Fibroblast of skin of right quadriceps (primary cell): ENCODE results near the gene PDXK.

ENCODE experiments used
- DNase-seq: peaks from one replicate; pipeline ENCODE4 v3.0.0-alpha.2; 2013

PDXK gene

DNA sequence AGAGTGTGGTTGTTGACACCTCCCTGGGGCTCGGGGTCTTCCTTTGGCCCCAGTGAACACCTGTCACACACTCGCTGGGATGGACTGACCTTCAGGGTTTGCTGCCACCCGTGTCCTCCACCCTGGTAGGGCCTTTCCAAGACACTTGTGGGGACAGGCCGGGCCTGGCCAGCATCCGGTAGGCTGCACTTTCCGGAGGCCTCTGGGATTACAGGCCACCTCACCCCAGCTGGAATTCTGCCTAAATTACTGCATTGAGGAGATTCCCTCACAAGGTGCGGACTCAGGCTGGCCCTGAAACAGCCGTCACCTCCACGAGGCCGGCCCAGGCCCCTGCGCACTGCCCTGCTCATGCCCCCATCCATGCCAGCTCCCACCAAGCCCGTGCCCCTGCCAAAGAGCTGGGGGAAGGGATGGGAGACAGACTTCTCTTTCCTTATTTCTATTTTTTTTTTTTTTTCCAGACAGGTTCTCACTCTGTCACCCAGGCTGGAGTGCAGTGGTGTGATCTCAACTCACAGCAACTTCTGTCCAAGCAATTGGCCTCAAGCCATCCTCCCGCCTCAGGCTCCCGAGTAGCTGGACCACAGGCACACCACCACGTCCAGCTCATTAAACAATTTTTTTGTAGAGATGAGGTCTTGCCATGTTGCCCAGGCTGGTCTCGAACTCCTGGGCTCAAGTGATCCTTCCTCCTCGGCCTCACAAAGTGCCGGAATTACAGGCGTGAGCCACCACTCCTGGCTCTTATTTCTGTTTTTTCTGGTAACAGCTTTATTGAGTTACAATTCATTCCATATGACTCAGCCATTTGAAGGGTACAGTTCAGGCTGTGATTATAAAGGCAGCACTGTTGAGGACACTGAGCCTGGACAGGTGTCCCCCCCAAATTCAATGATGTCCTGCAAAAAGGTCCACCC, 45.9 kb downstream of the PDXK start:
- peak; percentile 22 for DNase-seq

DNA sequence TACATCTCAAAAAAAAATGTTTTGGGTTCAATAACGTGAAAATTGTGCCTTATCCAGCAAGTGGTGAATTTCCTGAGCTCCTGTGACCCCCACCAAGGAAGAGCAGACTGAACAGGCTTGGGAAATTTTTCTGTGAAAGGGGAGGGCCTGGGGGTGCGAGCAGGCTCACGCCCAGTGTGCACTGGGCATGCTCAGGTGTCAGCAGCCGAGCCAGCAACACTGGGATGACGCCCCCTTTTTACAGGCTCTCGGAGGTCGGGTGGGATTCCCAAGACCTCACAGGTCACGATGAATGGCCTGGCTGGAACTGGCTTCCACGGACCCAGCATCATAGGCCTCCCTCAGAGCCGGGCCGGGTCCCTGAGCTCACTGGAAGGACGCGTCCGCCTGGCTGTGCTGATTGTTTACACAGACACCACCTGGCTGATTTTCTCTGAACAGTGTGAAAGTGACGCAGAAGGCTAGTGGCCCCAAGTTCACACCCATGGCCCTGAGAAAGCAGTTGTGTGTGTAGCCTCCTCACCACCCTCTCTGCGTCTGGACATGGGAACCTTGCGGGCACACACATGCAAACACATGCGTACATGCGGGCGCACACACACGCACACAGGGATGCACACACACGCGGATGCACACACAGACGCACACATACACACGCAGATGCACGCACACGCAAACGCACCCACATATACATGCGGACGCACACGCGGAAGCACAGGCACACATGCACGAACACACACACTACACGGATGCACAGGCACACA, 48.0 kb downstream of the PDXK start:
- no peak for DNase-seq

DNA sequence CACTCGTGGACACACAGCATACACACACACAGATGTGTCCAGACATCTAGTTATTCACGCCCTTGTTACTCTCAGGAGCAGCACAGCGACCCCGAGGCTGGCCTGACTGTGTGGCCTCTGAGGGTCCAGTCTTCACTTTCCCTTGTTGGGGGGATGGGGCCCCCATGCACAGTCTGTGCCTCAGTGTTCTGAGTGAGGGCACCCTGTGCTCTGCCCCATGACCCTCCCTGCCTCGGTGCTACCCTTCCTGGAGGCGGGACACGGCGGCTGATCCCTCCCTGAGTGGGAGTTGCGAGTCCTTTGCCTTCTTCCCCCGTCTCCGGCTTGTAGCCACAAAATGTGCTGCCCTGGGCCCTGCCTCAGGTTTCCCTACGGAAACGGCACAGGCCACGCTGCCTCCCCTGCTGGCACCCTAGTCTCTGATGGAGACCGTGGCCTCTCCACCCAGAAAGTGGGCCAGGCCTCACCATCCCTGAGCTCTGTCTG, 48.6 kb downstream of the PDXK start:
- no peak for DNase-seq

DNA sequence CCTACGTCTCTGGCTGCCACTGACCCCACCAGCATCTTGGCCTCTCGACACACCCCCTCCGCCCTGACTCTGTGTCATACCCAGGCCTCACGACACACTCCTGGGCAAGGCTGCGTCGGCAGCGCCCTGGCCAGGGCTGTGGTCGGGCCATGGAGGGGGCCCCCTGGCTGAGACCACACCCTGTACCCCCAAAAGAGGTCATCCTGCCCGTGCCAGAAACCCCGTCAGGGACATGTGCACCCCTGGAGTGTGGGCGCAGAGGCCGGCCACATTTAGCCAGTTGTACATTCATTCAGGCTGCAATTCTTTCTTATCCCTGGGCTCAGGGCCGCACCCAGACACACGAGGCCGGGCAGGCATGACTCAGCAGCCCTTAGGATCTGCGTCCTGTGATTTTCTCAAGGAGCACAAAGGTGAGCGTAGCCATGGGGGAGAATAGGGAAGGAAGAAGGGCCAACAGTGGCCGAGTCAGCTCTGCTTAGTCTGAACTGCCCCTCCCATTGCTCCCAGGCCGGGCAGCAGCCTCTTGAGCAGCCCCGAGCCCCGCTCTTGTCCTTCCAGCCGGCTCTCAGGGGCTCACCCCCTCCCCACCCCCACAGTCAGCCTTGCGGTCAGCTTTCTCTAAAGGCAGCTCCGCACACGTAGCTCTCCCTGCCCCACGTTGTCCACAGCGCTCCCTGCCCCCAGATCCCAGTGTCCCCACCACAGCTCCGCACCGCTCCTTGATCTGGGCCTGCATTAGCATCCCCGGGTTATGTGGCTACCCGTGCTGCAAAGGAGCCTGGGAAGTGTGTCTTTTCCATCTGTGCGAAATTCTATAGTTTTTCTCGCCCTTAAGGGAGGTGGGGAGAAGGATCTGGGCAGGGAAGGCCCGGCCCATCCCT, 49.3 kb downstream of the PDXK start:
- peak; percentile 70 for DNase-seq

DNA sequence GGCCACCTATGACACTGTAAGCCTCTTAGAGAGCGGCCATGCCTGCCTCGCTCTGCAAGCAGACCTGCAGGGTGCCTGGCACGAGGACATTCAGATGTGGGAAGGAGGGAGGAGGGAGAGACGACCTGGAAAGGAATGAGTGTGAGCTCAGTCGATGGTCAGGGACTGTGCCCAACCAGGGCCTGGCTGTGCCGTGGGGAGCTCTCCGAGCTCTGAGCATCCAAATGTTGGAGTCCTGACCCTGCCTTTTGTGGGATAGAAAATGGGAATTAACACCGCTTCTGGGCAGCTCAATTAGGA, 49.9 kb downstream of the PDXK start:
- no peak for DNase-seq

DNA sequence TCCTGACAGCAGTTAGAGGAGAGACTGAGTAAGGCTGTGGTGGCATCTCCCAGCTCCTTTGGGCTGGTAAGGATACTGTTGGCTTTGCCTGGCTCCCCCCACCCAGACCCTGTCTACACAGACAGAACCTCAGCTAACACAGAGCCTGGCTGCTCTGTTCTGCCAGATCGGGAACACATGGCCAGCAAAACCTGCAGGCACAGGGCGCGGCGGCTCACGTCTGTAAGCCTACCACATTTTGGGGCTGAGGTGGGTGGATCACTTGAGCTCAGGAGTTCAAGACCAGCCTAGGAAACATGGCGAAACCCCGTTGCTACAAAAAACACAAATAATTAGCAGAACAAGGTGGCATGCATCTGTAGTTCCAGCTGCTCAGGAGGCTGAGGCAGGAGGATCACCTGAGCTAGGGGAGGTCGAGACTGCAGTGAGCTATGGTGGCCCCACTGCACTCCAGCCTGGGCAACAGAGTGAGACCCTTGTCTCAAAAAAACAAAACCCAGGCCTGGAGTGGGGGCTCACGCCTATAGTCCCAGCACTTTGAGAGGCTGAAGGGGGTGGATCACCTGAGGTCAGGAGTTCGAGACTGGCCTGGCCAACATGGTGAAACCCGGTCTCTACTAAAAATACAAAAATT, 50.5 kb downstream of the PDXK start:
- no peak for DNase-seq

DNA sequence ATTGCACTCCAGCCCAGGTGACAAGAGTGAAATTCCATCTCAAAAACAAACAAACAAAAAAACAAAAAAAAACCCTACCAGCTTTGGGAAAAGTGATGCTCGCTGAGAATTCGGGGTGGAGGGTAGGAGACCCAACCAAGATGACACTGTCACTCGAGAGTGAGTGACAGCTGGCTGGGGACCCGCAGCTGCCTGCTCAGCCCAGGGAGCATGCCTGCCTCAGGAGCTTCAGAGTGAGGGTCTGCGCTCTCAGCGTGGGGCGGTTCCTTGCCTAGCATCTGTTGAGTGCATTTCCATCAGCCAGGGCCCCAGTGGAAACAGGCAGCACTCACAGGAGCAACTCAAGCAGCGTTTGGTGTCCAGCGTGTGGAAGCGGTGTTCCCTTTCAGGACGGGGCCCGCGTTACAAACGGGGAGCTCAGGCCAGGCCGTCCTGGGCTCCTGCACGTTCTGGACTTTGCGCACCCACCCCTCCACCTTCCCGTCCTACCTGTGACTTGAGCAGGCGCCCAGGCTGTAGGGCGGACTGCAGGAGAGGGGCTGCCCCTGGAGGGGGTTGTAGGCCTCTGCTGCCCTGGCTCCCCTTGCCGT, 51.2 kb downstream of the PDXK start:
- no peak for DNase-seq

DNA sequence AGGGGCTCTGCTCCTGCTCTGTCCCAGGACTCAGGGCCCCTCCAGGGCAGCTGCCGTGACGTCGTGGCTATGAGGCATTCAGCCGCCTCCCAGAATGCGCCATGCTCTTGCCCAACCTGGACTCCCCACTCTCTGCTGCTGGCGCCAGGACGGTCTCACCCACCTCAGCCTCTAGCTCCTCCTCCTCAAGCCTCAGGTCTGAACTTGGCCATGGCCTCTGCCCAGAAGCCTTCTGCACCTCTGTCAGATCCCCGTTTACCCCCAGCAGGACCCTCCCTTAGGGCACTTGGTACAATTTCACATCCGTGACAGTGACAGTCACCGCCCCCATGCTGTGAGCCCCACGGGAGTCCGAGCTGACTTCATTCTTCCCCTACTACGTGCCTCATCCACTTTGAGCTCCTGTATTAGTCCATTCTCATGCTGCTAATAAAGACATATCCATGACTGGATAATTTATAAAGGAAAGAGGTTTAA, 52.3 kb downstream of the PDXK start:
- no peak for DNase-seq

DNA sequence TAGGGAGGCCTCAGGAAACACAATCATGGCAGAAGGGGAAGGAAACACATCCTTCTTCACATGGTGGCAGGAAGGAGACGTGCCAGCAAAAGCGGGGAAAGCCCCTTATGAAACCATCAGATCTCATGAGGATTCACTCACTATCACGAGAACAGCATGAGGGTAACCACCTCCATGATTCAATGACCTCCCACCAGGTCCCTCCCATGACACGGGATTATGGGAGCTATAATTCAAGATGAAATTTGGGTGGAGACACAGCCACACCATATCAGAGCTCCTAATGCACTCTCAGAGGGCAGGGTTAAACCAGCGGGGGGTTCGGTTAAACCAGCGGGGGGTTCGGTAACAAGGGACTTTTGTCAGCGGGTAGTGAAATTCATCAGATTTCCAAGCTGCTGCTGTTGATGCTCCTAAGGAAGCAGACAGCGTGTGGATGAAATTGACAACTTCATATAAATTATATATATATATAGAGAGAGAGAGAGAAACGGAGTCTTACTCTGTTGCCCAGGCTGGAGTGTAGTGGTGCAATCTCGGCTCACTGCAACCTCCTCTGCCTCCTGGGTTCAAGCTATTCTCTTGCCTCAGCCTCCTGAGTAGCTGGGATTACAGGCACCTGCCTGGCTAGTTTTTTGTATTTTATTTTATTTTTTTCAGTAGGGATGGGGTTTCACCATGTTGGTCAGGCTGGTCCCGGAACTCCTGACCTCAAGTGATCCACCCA, 52.9 kb downstream of the PDXK start:
- no peak for DNase-seq

DNA sequence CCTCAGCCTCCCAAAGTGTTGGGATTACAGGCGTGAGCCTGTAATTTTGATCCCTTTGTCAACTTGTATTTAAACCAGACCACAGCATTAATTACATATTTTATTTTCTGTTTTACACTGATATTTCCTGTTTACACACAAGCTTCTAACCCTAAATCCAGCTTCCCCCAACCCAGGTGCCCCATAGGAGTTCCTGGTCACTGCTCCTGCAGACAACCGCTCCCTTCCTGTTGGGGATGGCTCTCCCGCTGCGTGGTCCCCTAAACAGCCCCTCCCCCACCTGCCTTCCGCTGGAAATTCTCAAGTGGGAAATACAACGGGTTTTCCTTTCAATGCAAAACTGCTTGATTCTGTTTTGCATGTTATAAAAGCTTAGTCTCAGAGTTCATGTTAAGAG, 53.5 kb downstream of the PDXK start:
- no peak for DNase-seq

DNA sequence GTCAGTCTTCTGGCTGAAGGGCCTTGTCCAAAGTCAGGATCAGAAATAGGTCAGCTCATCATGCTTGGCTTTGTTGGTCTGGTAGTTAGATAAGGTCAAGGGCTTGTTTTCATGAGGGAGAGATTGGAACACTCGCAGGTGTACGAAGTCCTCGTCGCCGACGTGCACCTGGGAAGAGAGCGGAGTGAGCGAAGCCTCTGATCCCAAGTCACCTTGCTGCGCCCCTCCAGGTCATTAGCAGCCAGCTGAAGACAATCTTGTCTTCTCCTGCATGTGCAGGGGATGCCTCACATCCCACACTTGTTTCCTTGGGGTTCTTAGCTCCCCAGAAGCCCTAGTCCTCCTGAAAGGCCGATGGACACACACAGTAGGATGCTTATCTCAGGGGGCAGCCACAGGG, 55.2 kb downstream of the PDXK start:
- no peak for DNase-seq

DNA sequence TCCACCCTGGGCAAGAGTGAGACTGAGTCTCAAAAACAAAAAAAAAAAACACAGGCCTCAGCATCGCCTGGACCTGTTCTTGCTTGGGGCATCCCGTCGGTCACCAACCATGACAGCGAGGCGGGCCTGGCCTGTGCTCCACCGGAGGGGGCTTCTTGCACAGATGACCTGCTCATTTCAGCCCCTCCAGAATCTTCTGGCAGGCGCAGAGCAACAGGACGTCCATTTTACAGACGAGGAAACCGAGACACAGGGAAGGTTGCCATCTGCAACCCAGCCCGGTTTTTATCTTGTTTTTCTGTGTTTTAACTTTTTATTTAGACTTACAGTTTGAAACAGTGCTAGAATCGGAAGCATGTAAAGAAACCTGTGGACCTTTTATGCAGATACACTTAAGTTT, 56.3 kb downstream of the PDXK start:
- DNase-seq = no peak

DNA sequence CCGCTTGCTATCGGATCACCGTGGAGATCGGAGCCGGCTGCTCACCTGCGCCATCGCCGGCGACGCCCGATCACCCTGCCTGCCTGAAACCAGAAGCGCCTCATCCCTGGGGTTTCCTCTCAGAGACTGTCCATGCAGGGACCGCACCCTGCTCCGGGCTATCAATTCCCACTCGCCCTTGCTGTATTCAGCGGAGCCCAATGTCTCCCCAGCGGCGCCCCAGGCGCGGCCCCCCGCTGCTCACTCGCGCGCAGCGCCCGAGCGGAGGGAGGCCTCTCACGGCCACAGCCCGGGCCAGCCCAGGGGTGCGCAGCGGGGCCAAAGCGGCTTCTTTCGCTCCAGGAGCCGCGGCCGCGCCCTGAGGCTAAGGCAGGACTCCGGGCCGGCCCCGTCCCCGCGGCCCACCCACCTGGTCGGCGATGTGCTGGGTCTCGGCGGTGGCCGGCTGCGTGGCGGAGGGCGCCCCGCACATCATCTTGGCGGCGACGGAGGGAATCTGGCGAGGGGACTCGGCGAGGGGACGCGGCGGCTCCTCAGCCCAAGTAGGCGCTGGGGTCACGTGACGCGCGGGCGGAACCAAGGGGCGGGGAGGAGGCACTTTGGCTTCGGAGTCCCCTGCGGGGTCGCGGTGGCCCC, 57.0 kb downstream of the PDXK start, which contains the start of gene CSTB:
Gene CSTB, minus strand, starts transcription at position 514 of the 636 bp plus-strand sequence. Its CDS starts 39 bp downstream, at position 475.
- DNase-seq = peak; percentile 62

DNA sequence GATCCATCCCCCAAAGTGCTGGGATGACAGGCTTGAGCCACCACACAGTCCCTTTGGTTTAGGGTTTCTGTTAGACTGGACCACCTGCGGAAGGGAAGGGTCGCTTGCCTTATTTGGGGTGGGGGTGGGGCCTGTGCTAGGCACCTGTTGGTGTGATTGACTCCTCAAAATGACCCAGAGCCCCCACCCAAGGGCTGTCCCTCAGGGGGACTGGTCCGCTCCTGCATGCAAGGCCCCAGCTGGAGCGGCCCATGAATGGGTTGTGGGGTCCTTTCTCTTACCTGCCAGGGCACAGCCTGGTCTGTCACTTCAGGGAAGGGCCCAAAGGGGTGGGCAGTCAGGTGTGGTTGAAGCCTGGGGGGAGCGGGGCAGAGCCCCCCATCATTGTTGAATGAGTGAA, 59.0 kb downstream of the PDXK start:
- DNase-seq = no peak

DNA sequence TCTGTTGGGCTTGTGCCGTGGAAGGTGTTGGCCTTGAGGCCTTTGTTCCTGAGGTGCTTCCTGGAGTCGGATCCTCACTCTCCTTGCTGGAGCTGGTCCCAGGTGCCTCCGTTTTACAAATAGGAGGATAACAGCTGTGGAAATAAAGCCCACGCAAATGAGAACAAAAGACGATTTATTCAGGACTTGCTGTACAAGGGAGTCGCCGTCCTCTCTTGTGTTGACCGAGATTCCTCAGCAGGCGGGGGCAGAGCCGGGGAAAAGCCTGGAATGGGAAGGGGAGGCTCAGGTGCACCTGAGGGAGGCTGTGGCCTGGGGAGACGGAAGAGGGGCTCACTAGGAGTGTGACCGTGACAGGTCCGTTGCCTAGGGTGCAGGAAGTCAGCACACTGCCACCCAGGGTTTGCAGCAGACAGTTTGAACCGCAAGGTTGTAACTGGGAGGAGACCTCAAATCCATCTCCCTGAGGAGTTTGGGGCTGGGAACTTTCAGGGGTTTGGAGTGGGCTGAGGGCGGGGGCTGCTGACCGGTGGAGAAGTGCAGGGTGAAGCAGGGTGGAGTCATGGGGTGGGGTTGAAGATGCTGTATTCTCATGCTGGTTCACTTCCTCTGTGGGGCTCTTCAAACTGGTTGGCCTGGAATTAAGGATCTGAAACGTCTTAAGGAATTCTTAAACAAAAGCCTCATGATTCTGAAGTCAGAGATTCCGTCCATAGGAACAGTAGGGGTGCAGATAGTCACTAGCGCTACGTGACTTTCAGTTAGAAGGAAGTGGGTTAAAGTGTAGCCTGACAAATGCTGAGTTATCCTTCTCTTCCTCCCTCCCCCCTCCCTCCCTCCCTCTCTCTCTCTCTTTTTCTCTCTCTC, 59.8 kb downstream of the PDXK start:
- peak; percentile 17 for DNase-seq

DNA sequence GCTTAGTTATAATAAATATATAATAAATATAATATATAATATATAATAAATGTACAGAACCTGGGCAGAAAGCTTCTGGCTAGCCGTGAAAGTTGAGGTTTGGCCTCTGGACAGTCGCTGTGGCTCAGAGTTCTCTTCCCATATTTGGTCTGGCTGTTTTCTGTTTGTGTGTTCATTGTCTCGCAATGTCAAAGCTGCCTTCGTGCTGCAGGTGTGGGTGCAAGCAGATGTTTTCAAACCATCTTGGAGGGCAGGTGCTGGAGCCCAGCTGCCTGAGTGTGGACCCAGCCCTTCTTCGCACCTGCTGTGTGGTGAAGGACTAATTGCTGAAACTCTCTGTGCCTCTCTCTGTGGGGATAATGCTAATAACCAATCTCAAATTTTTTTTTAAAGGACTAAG, 60.7 kb downstream of the PDXK start:
- DNase-seq = no peak

DNA sequence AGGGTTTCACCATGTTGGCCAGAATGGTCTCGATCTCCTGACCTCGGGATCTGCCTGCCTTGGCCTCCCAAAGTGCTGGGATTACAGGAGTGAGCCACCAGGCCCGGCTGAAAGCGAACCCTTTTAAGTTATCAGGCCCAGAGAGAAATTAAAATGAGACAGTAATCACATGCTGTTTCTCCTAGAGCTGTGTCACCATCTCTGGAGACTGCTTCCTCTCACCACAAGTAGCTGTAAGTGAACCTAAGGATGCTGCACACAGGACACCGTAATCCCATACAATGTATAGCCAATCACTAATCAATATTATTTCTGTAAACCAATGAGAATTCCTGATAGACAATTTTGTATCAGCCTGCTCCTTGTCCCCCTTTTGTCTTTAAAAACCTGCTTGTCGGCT, 62.9 kb downstream of the PDXK start:
- no peak for DNase-seq

DNA sequence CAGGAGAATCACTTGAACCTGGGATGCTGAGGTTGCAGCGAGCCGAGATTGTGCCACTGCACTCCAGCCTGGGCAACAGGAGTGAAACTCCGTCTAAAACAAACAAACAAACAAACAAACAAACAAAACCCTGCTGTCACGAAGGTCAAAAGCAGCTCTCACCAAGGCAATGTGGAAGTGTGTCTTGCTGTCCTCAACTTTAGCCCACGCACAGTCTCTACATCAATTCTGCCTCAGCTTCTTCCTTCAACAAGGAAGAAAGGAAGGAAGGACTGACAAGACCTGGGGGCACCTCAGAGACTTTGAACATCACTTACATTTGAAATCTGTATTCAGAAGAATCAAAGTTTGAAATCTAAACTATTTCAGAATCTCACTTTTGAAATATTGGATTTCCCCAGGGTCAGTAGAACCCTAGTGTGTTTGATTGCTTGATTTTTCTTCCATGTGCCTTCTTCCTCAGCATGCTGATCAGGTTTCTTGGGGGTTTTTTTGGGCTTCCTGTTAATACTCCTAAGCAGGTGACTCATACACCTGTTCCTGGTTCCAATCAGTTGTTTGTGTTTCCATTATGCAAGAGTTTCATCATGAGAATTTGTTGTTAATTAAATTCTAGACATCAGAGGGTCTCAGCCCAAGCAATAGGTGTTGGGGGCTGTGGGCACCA, 63.6 kb downstream of the PDXK start:
- DNase-seq = no peak

DNA sequence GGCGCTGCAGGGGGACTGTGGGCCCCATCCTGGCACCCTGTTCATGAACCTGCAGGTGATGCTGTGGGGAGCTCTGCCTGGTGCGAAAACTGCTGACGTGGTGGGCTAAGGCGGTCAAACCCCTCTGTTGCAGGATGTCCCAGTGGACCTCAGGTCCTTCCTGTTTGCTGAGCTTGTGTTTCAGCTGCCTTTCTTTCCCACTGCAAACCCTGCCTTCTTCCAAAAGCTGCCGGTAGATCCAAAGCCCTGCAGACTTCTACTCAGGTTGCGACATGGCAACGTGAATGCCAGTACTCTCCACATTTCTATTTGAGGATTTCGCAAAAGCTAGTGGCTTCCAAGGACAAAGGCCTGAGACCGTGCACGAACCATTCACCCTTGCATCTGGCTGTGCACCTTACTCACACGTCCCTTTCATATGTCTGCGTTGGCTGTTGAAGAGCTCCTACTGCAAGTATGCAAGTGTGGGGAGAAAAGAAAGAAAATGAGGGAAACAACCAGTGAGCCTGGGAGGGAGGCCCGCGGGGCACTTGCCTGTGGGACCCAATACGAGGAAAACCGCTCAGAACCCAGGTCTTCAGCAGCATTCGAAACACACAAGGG, 64.3 kb downstream of the PDXK start:
- no peak for DNase-seq
